ENCODE data around the gene EEF1AKMT3. TPM values are rescaled to one million over a fixed set of nuclear protein-coding genes. Genes with fewer than 3 reads are reported as not detected.

Gene EEF1AKMT3
- total and polyA plus RNA-seq, 8 donors: 3.3 to 61.4 (median 9.2) TPM

DNA sequence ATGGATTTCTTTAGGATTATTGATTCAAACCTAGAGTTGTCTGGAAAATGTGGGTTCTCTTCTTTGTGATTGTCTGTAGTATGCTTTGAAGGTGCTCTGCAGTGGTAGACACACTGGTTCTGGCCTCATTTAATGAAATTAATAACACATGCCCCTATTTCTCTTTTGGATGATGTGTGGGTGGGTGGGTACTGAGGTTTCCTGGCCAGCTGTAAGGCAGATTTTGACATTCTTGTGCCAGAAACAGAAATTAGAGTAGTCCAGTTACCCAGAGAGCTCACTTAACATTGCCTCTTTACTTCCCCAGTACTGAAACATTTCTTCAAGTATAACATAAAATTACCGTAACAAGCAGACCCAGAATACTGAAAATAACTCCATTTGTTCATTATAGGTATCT is 24.6 kb downstream of the EEF1AKMT3 start:
- Histone ChIP-seq H3K9me3 (no peaks in the 10 kb centered on the region), H3K27me3 (no peaks in the 10 kb centered on the region), H3K4me3 (no peak overlapping the region), H3K36me3 (peaks cover 63 to 100% (median 98%) of the 10 kb centered on the region in 4 donors), H3K27ac (no peak overlapping the region), H3K4me1 (no peaks in the 10 kb centered on the region)
- TF ChIP-seq CTCF (IDR thresholded peaks at IDR 0.05) (no peak), POLR2AphosphoS5 (IDR thresholded peaks at IDR 0.05) (no peak), EP300 (IDR thresholded peaks at IDR 0.05) (no peak), POLR2A (IDR thresholded peaks at IDR 0.05) (no peak)
- no peak for DNase-seq
- intact Hi-C loops (cut with DNase I; ENCODE audit: low total_unique reads): no loop called here
- WGBS, 5 donors: 90 to 100% (median 97%) methylated on average over 1 of the region's 1 CpG

DNA sequence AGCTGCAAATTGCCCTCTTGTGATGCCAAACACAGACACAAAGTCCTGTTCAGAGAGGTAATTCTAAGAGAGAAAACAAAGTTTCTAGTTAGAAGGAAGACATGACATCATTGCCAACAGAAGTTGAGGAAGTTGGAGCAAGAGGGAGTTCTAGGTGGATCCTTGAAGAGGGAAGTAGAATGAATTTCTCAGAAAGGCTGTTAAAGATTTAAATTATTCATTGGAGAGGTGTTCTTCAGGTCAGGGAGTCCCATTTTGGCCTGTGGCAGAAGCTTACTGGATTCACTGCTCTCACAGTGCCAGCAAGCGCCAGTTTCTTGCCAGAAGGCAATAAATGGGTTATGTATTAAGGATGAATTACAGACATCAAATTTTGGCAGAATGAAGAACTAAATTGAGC is 25.5 kb downstream of the EEF1AKMT3 start:
- 86 to 97% (median 93%) methylated on average over 1 of the region's 1 CpG for WGBS, 5 donors
- DNase-seq: no peak
- H3K36me3 ChIP-seq: peaks cover 59 to 100% (median 98%) of the 10 kb centered on the region in 4 donors
- H3K4me3 ChIP-seq: no peak overlapping the region
- no peak overlapping the region for H3K27ac ChIP-seq
- H3K27me3 ChIP-seq: no peaks in the 10 kb centered on the region
- no peak for TF ChIP-seq POLR2AphosphoS5 (IDR thresholded peaks at IDR 0.05)
- TF ChIP-seq EP300 (IDR thresholded peaks at IDR 0.05): no peak
- TF ChIP-seq POLR2A (IDR thresholded peaks at IDR 0.05): no peak
- no peak for TF ChIP-seq CTCF (IDR thresholded peaks at IDR 0.05)
- H3K4me1 ChIP-seq: no peaks in the 10 kb centered on the region
- intact Hi-C loops (cut with DNase I; ENCODE audit: low total_unique reads): no loop called here
- no peaks in the 10 kb centered on the region for H3K9me3 ChIP-seq

- Histone ChIP-seq H3K4me3 (no peak overlapping the region), H3K4me1 (peaks cover 0 to 8% (median 2%) of the 10 kb centered on the region in 4 donors), H3K9me3 (no peaks in the 10 kb centered on the region), H3K27ac (no peak overlapping the region), H3K36me3 (peaks cover 41 to 99% (median 92%) of the 10 kb centered on the region in 4 donors), H3K27me3 (no peaks in the 10 kb centered on the region)
- 94 to 98% (median 97%) methylated on average over 3 of the region's 3 CpGs for WGBS, 5 donors
- TF ChIP-seq EP300 (IDR thresholded peaks at IDR 0.05) (no peak), CTCF (IDR thresholded peaks at IDR 0.05) (no peak), POLR2A (IDR thresholded peaks at IDR 0.05) (no peak), POLR2AphosphoS5 (IDR thresholded peaks at IDR 0.05) (no peak)
- no peak for DNase-seq
- intact Hi-C loops (cut with DNase I; ENCODE audit: low total_unique reads): no loop called here
These were observed 28.6 kb downstream of the EEF1AKMT3 start for GRCh38 chr12:57800965-57801364.

- no peaks in the 10 kb centered on the region for H3K9me3 ChIP-seq
- TF ChIP-seq POLR2A (IDR thresholded peaks at IDR 0.05) (no peak), CTCF (IDR thresholded peaks at IDR 0.05) (no peak), POLR2AphosphoS5 (IDR thresholded peaks at IDR 0.05) (no peak), EP300 (IDR thresholded peaks at IDR 0.05) (no peak)
- H3K27me3 ChIP-seq: no peaks in the 10 kb centered on the region
- H3K4me1 ChIP-seq: peaks cover 0 to 8% (median 2%) of the 10 kb centered on the region in 4 donors
- intact Hi-C loops (cut with DNase I; ENCODE audit: low total_unique reads): no loop called here
- H3K4me3 ChIP-seq: no peak overlapping the region
- DNase-seq: no peak
- H3K36me3 ChIP-seq: peaks cover 43 to 99% (median 92%) of the 10 kb centered on the region in 4 donors
- no peak overlapping the region for H3K27ac ChIP-seq
- 88 to 100% (median 94%) methylated on average over 1 of the region's 1 CpG for WGBS, 5 donors
These were observed 30.2 kb downstream of the EEF1AKMT3 start for GRCh38 chr12:57802607-57803006.

All from stomach (tissue), 9 donors.